ENCODE measurements around the gene EPB41.
"Not testable (repeated sequence)": the region's sequence is repeated elsewhere in the genome, so short reads cannot be mapped to it uniquely, and the experiment has no call there.

Gene EPB41

DNA sequence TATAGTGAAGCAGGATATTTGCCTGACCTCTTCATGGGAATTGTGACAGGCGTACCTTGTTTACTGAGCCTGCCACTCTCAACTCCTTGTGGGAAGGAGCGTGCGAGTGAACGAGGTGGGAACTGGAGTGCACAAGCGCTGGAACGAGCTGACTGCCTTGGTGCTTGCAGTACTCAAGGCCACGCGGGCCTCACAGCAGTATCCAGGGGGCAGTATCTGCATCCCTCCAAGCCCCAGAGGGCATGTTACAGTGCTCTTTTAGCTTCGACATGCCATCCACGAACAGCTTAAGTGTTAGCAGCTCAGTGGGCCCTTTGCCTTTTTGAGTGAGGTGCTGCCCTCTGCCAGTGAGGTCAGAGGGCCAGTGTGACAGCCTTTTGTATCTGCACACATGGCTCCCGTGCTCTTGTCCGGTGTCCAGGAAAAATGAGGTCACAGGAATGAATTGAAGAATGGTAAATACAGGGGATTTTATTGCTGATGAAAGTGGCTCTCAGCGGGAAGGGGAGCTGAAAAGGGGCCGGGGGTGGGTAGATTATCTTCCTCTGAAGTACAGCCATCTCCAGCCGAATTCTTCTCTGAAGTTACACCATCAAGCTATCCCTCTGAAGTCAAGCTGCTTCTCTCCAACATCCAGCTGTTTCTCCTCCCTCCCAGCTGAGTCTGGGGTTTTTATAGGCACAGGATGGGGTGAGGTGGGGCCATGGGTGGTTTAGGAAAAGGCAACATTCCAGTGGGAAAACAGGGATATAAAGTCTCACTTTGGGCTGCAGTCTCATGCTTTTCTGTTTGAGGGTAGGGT lies 69.3 kb downstream of the EPB41 start:
- DNase-seq = no peak

- DNase-seq = no peak
Measured at GRCh38 chr1:28984311-28984684, 69.9 kb downstream of the EPB41 start.

- DNase-seq = no peak
Measured at GRCh38 chr1:28985427-28985826, 71.1 kb downstream of the EPB41 start.

- no peak for DNase-seq
Measured at GRCh38 chr1:28986306-28986910, 72.0 kb downstream of the EPB41 start.

GRCh38 chr1:29002792-29003191 lies 88.4 kb downstream of the EPB41 start:
- no peak for DNase-seq

- DNase-seq = no peak
Measured at GRCh38 chr1:29004288-29004687, 89.9 kb downstream of the EPB41 start.

GRCh38 chr1:29004798-29005197 lies 90.4 kb downstream of the EPB41 start:
- no peak for DNase-seq

GRCh38 chr1:29011775-29012174 lies 97.4 kb downstream of the EPB41 start:
- no peak for DNase-seq

- no peak for DNase-seq
Measured at GRCh38 chr1:29017235-29017634, 102.9 kb downstream of the EPB41 start.

GRCh38 chr1:29017975-29018712 lies 103.8 kb downstream of the EPB41 start:
- no peak for DNase-seq

- no peak for DNase-seq
Measured at GRCh38 chr1:29022620-29023019, 108.3 kb downstream of the EPB41 start.

DNA sequence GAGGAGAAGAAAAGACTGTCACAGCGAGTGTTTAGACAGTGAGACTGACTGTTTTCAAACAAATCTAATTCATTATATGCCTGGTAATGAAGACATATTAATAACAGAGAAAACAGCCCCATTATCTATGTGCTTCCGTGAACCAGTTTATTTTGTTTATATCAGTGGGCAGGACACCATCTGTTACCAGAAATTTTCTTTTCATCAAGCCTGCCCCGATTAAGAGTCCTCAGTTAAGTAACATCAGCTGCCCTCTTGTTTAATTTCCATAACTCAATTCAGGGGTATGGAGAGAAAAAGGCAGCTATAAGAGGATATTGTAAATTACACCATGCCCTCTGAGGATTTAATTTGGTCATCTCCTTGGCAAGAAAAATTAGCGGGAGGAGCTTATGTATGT lies 115.3 kb downstream of the EPB41 start:
- no peak for DNase-seq

DNA sequence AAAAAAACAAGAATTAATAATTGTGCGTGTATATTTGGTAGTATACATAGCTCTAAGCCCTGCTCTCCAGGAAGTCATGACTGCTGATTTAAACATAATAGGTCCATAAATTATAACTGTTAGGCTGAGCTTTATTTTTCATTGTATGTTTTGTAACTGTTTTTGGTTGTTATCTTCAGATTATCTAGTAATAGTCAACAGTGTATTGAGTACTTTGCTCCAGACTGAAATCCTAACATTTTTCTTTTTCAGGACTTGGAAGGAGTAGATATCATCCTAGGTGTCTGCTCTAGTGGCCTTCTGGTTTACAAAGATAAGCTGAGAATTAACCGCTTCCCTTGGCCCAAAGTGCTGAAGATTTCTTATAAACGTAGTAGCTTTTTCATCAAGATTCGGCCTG lies 118.5 kb downstream of the EPB41 start:
- DNase-seq = no peak

GRCh38 chr1:29033829-29034466 lies 119.6 kb downstream of the EPB41 start:
- DNase-seq = no peak

- no peak for DNase-seq
Measured at GRCh38 chr1:29043274-29043965, 129.1 kb downstream of the EPB41 start.

GRCh38 chr1:29044010-29044409 lies 129.6 kb downstream of the EPB41 start:
- no peak for DNase-seq

DNA sequence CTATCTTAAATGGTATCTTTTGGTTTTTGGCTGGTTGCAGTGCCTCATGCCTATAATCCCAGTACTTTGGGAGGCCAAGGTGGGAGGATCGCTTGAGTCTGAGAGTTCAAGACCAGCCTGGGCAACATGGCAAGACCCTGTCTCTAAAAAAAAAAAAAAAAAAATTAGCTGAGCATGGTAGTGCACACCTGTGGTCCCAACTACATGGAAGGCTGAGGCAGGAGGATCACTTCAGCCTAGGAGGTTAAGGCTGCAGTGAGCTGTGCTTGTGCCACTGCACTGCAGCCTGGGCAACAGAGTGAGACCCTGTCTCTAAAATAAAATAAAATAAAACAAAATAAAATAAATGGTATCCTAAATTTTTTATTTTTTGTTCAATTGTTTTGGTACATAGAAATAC lies 131.3 kb downstream of the EPB41 start:
- not testable (repeated sequence) for DNase-seq

DNA sequence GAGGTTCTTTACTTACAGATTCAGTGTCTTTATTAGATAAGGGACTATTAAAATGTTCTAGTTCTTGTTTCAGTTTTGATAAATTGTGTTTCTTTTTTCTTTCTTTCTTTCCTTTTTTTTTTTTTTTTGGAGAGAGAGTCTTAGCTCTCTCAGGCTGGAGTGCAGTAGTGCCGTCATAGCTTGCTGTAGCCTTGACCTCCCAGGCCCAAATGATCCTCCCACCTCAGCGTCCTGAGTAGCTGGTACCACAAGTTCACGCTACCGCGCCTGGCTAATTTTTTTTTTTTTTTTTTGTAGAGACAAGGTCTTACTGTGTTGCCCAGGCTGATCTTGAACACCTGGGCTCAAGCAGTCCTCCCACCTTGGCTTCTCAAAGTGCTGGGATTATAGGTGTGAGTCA lies 132.8 kb downstream of the EPB41 start:
- DNase-seq = no peak

DNA sequence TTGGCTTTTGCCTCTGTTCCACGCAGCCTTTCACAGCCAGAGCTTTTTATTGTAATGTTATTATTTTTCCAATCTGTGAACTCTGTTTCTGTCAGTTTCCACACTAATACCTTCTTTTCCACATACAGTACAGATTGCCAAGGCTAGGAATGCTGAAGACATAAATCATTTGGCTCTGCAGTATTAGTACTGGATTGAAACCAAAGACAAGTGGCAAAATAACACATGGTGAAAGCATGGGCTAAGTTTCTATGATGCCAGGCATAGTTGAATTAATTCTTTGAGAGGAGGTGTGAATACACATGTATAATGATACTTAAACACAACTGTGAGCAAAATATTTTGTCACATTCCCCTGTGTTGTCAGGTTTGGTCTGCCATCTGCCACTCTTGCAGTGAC lies 135.8 kb downstream of the EPB41 start:
- no peak for DNase-seq

- DNase-seq = no peak
Measured at GRCh38 chr1:29052100-29052499, 137.7 kb downstream of the EPB41 start.

GRCh38 chr1:29052941-29053340 lies 138.6 kb downstream of the EPB41 start:
- no peak for DNase-seq

GRCh38 chr1:29055160-29055559 lies 140.8 kb downstream of the EPB41 start:
- no peak for DNase-seq

DNA sequence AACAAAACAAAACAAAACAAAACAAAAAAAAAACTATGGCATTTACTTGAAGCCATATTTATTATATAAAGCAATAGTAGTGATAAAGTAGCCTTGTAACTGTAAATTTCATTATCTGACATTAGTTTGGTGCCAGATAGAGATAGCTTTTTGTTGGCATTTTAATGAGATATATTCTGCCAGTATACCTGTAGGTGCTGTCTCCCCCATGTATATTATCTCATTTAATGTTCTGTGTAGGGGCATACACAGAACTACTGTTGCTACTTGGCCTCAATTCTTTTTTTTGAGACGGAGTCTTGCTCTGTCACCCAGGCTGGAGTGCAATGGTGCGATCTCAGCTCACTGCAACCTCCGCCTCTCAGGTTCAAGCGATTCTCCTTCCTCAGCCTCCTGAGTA lies 141.9 kb downstream of the EPB41 start:
- DNase-seq = no peak
